ENCODE measurements around the gene MCCC2. TPM values are rescaled to one million over a fixed set of nuclear protein-coding genes. Genes with fewer than 3 reads are reported as not detected.
A peak's percentile ranks its signal among the peaks of the same experiment; 100 is the strongest.

The MCCC2 gene
- total RNA-seq, 1 donor from 2014 or later, result 31.7 TPM

DNA sequence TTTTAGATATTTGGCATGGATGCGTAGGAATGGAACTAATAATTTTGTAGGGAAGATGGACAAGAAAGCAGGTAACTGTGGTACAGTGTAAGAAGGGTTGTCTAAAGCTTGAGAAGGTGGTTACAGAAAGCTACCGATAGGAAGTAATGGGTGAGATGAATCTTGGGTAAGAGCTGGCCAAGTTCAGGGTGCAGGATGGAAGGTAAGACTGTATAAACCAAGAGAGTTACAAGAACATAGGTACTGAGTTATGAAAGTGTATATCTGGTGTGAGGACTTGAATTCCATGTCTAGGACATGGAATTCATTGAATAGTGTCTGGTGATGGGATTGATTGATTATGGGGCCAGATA, 1.4 kb downstream of the MCCC2 start:
- DNase-seq (ENCODE audit: low read depth), result no peak
- Histone ChIP-seq H2AFZ (ENCODE audit: low read depth, low read length) (no peak overlapping the region), H3K27me3 (ENCODE audit: insufficient read depth, low read length) (no peaks in the 10 kb centered on the region), H3K4me3 (ENCODE audit: insufficient read depth, low read depth, low read length) (no peak overlapping the region), H3K36me3 (ENCODE audit: insufficient read depth, low read length) (no peaks in the 10 kb centered on the region), H3K4me1 (ENCODE audit: insufficient read depth, low read length) (no peaks in the 10 kb centered on the region), H3K4me2 (ENCODE audit: low read length) (peak overlapping the region; percentile 89), H3K79me2 (ENCODE audit: insufficient read depth, low read length) (peaks cover 40% of the 10 kb centered on the region), H3K27ac (ENCODE audit: low read depth, low read length) (no peak overlapping the region), H4K20me1 (ENCODE audit: insufficient read depth, low read length) (no peaks in the 10 kb centered on the region), H3K9me3 (ENCODE audit: insufficient read depth, low read depth, low read length) (no peaks in the 10 kb centered on the region), H3K9ac (ENCODE audit: low read length) (no peak overlapping the region)
- no peak for FAIRE-seq
- TF ChIP-seq, protein P1, sequence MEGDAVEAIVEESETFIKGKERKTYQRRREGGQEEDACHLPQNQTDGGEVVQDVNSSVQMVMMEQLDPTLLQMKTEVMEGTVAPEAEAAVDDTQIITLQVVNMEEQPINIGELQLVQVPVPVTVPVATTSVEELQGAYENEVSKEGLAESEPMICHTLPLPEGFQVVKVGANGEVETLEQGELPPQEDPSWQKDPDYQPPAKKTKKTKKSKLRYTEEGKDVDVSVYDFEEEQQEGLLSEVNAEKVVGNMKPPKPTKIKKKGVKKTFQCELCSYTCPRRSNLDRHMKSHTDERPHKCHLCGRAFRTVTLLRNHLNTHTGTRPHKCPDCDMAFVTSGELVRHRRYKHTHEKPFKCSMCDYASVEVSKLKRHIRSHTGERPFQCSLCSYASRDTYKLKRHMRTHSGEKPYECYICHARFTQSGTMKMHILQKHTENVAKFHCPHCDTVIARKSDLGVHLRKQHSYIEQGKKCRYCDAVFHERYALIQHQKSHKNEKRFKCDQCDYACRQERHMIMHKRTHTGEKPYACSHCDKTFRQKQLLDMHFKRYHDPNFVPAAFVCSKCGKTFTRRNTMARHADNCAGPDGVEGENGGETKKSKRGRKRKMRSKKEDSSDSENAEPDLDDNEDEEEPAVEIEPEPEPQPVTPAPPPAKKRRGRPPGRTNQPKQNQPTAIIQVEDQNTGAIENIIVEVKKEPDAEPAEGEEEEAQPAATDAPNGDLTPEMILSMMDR (IDR thresholded peaks at IDR 0.05; ENCODE audit: insufficient read depth, low read depth, low read length), result no peak
- TF ChIP-seq EZH2 (IDR thresholded peaks at IDR 0.05; ENCODE audit: insufficient read depth, low read length), result no peak
- Mint-ChIP-seq H3K27ac (ENCODE audit: unreplicated experiment) (no peak overlapping the region), H3K4me3 (ENCODE audit: unreplicated experiment) (peak overlapping the region; percentile 60), H3K27me3 (ENCODE audit: low read depth, unreplicated experiment) (no peaks in the 10 kb centered on the region), H3K36me3 (ENCODE audit: low read depth, unreplicated experiment) (no peaks in the 10 kb centered on the region), H3K4me1 (ENCODE audit: low read depth, unreplicated experiment) (peaks cover 5% of the 10 kb centered on the region), H3K9me3 (ENCODE audit: unreplicated experiment) (peaks cover 2% of the 10 kb centered on the region)

DNA sequence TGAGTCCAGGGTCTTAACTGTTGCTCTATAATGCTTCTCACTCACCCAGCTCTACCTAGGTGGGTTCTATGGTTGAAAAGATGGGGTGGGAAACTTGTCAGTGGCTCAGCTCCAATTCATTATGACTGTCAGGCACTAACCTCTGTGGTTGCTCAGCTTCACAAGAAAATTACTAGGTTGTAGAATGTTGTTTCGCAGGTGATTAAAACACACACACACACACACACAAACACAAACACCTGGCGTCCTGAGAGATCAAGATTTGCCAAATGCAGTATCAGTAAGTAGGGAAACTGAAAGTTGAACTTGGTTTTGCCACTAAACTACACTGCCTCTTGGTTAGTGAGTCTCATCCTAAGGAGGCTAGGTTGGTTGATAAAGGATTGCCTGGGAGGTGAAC, 2.8 kb downstream of the MCCC2 start:
- Mint-ChIP-seq H3K4me3 (ENCODE audit: unreplicated experiment) (no peak overlapping the region), H3K9me3 (ENCODE audit: unreplicated experiment) (peaks cover 2% of the 10 kb centered on the region), H3K27me3 (ENCODE audit: low read depth, unreplicated experiment) (no peaks in the 10 kb centered on the region), H3K36me3 (ENCODE audit: low read depth, unreplicated experiment) (no peaks in the 10 kb centered on the region), H3K4me1 (ENCODE audit: low read depth, unreplicated experiment) (peaks cover 5% of the 10 kb centered on the region), H3K27ac (ENCODE audit: unreplicated experiment) (no peak overlapping the region)
- no peak overlapping the region for H3K27ac ChIP-seq (ENCODE audit: low read depth, low read length)
- no peaks in the 10 kb centered on the region for H3K4me1 ChIP-seq (ENCODE audit: insufficient read depth, low read length)
- FAIRE-seq (no peak), DNase-seq (ENCODE audit: low read depth) (no peak)
- no peak overlapping the region for H3K4me3 ChIP-seq (ENCODE audit: insufficient read depth, low read depth, low read length)
- H3K9me3 ChIP-seq (ENCODE audit: insufficient read depth, low read depth, low read length), result no peaks in the 10 kb centered on the region
- H3K4me2 ChIP-seq (ENCODE audit: low read length), result no peak overlapping the region
- H4K20me1 ChIP-seq (ENCODE audit: insufficient read depth, low read length), result no peaks in the 10 kb centered on the region
- no peak overlapping the region for H2AFZ ChIP-seq (ENCODE audit: low read depth, low read length)
- H3K79me2 ChIP-seq (ENCODE audit: insufficient read depth, low read length), result peaks cover 40% of the 10 kb centered on the region
- TF ChIP-seq, protein P1 (IDR thresholded peaks at IDR 0.05; ENCODE audit: insufficient read depth, low read depth, low read length), result no peak
- no peak for TF ChIP-seq EZH2 (IDR thresholded peaks at IDR 0.05; ENCODE audit: insufficient read depth, low read length)
- no peak overlapping the region for H3K9ac ChIP-seq (ENCODE audit: low read length)
- H3K27me3 ChIP-seq (ENCODE audit: insufficient read depth, low read length), result no peaks in the 10 kb centered on the region
- no peaks in the 10 kb centered on the region for H3K36me3 ChIP-seq (ENCODE audit: insufficient read depth, low read length)

- no peaks in the 10 kb centered on the region for H3K36me3 Mint-ChIP-seq (ENCODE audit: low read depth, unreplicated experiment)
- Histone ChIP-seq H3K4me3 (ENCODE audit: insufficient read depth, low read depth, low read length) (no peak overlapping the region), H4K20me1 (ENCODE audit: insufficient read depth, low read length) (no peaks in the 10 kb centered on the region), H2AFZ (ENCODE audit: low read depth, low read length) (no peak overlapping the region), H3K4me2 (ENCODE audit: low read length) (no peak overlapping the region), H3K9me3 (ENCODE audit: insufficient read depth, low read depth, low read length) (no peaks in the 10 kb centered on the region), H3K9ac (ENCODE audit: low read length) (no peak overlapping the region), H3K36me3 (ENCODE audit: insufficient read depth, low read length) (no peaks in the 10 kb centered on the region), H3K27ac (ENCODE audit: low read depth, low read length) (no peak overlapping the region), H3K27me3 (ENCODE audit: insufficient read depth, low read length) (no peaks in the 10 kb centered on the region), H3K4me1 (ENCODE audit: insufficient read depth, low read length) (no peaks in the 10 kb centered on the region), H3K79me2 (ENCODE audit: insufficient read depth, low read length) (peaks cover 40% of the 10 kb centered on the region)
- peaks cover 2% of the 10 kb centered on the region for H3K9me3 Mint-ChIP-seq (ENCODE audit: unreplicated experiment)
- FAIRE-seq (no peak), DNase-seq (ENCODE audit: low read depth) (no peak)
- TF ChIP-seq, protein P1 (IDR thresholded peaks at IDR 0.05; ENCODE audit: insufficient read depth, low read depth, low read length), result no peak
- no peak for TF ChIP-seq EZH2 (IDR thresholded peaks at IDR 0.05; ENCODE audit: insufficient read depth, low read length)
- no peak overlapping the region for H3K4me3 Mint-ChIP-seq (ENCODE audit: unreplicated experiment)
- peaks cover 6% of the 10 kb centered on the region for H3K4me1 Mint-ChIP-seq (ENCODE audit: low read depth, unreplicated experiment)
- H3K27ac Mint-ChIP-seq (ENCODE audit: unreplicated experiment), result no peak overlapping the region
- no peaks in the 10 kb centered on the region for H3K27me3 Mint-ChIP-seq (ENCODE audit: low read depth, unreplicated experiment)
Observed at GRCh38 chr5:71591100-71591499, 4.0 kb downstream of the MCCC2 start.

Measured in astrocyte (in vitro differentiated cells and primary cell).